ENCODE measurements around the gene SLFNL1. TPM values are rescaled to one million over a fixed set of nuclear protein-coding genes. Genes with fewer than 3 reads are reported as not detected.

Gene SLFNL1
- total RNA-seq, 4 donors from 2014 or later, result 0.44 to 1.7 (median 0.92) TPM

DNA sequence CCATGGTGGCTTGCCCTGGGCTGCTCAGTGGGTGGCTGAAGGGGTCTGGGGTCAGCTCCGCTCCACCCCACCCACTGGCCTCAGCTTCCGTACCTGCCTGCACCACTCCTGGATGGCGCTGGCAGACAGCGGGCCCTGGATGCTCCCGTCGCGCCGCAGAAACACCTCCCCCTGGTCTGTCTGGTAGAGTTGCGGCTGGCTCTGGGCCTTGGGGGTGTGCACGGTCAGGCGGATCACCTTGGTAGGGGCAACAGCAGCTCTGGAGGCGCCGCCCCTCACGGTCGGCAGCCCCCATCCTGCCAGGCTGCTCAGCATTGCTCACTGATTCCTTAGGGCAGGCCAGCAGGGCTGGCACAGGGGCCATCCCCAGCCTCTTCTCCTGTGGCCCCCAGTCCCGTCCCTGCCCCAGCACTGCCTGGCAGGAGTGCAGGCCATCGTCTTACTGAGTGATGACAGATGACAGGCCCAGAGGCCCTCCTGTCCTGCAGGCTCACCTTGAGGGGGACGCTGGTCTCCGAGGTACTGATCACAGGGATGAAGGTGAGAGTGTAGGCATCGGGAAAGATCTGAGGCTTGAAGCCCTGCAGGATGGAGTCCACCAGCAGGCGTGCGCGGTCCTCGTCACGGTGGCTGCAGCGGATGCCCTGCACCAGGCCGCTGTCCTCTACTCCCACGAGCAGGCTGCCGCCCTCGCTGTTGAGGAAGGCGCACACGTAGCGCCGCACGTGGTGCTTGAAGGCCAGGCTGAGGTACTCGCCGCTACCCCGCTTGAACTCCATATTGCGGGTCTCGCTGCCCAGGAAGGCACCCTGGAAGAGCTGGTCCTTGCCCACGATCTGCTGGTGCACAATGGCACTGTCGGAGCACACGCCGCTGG is 4.1 kb downstream of the SLFNL1 start:
- TF ChIP-seq, protein P1, sequence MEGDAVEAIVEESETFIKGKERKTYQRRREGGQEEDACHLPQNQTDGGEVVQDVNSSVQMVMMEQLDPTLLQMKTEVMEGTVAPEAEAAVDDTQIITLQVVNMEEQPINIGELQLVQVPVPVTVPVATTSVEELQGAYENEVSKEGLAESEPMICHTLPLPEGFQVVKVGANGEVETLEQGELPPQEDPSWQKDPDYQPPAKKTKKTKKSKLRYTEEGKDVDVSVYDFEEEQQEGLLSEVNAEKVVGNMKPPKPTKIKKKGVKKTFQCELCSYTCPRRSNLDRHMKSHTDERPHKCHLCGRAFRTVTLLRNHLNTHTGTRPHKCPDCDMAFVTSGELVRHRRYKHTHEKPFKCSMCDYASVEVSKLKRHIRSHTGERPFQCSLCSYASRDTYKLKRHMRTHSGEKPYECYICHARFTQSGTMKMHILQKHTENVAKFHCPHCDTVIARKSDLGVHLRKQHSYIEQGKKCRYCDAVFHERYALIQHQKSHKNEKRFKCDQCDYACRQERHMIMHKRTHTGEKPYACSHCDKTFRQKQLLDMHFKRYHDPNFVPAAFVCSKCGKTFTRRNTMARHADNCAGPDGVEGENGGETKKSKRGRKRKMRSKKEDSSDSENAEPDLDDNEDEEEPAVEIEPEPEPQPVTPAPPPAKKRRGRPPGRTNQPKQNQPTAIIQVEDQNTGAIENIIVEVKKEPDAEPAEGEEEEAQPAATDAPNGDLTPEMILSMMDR (IDR thresholded peaks at IDR 0.05), result no peak
- TF ChIP-seq POLR2A (IDR thresholded peaks at IDR 0.05), result no peak
- no peaks in the 10 kb centered on the region for H3K9me3 ChIP-seq
- no peak for DNase-seq
- no peak overlapping the region for H3K4me3 ChIP-seq (replicated peaks in 1 of 3)
- whole genome bisulfite sequencing, 2 donors, result 97 to 99% methylated on average over 22 to 41 of the region's 44 CpGs
- no peaks in the 10 kb centered on the region for H3K36me3 ChIP-seq
- H3K27ac ChIP-seq, result no peak overlapping the region
- H3K27me3 ChIP-seq, result no peaks in the 10 kb centered on the region
- H3K4me1 ChIP-seq, result peaks cover 10 to 36% of the 10 kb centered on the region in 2 donors
- intact Hi-C loops (cut with DNase I), result no loop called here

DNA sequence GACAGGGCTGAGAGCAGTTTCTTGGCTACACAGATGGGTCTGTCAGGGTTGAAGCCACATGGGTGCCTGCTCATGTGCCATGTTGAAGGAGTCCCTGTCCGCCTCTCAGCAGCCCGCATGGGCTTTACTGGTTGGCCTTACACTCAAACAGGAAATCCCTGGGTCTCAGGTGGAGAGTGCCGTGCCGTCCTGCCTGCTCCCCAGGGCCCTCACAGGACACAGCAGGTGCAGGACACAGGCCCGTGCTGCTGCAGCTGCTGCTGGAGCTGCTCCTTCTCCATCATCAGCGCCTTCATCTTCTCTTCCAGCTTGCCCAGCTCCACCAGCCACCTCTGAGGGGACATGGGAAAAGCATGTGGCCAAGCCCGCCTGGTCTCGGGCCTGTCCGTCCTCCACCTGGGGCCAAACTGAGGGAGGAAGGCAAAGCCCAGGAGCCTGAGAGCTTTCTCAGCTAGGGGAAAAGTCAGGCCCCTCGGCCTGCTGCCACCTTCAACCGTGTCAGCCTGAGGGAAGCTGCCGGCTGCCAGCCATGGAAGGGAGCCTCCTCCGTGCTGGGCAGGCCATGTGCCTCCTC is 5.5 kb downstream of the SLFNL1 start:
- intact Hi-C loops (cut with DNase I), result no loop called here
- H3K4me1 ChIP-seq, result peaks cover 9 to 31% of the 10 kb centered on the region in 2 donors
- WGBS, 2 donors, result 89 to 96% methylated on average over 8 to 13 of the region's 13 CpGs
- H3K4me3 ChIP-seq (replicated peaks in 1 of 3), result no peak overlapping the region
- H3K27me3 ChIP-seq, result no peaks in the 10 kb centered on the region
- no peak overlapping the region for H3K27ac ChIP-seq
- no peaks in the 10 kb centered on the region for H3K9me3 ChIP-seq
- H3K36me3 ChIP-seq, result peaks cover 0 to under 1% of the 10 kb centered on the region in 2 donors
- DNase-seq, result no peak
- TF ChIP-seq, protein P1 (IDR thresholded peaks at IDR 0.05), result no peak
- TF ChIP-seq POLR2A (IDR thresholded peaks at IDR 0.05), result no peak

DNA sequence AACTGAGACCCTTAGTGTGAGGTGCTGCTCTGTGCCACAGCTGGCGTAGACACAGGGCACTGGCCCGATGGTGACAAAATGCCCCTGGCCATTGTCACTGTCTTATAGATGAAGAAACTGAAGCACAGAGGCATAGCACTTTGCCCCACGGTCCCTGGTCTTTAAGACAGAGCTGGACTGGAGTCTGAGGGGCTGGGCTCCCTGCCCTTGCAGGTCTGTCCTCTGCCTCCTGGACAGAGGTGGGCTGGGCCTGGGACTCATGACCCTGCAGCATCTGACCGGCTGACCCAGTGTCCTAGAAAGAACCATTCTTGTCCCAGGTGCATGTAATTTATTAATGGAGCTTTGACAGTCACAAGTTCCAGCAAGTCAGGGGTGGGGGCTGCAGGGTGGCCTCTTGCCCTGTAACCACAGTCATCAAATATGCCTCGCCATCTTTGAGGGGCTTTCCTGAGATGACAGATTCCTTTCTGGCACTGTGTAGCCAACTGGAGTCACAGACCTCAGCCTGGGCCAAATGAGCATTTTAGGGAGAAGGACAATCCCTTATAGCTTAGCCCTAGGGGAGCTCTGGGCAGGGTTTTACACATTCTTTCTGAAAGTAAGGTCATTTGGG is 6.1 kb downstream of the SLFNL1 start:
- TF ChIP-seq, protein P1 (IDR thresholded peaks at IDR 0.05), result no peak
- TF ChIP-seq POLR2A (IDR thresholded peaks at IDR 0.05), result no peak
- Histone ChIP-seq H3K36me3 (peaks cover 0 to 6% of the 10 kb centered on the region in 2 donors), H3K9me3 (no peaks in the 10 kb centered on the region), H3K4me3 (replicated peaks in 1 of 3) (no peak overlapping the region), H3K27ac (no peak overlapping the region), H3K27me3 (no peaks in the 10 kb centered on the region), H3K4me1 (peaks cover 3 to 25% of the 10 kb centered on the region in 2 donors)
- intact Hi-C loops (cut with DNase I), result no loop called here
- no peak for DNase-seq
- 90 to 94% methylated on average over 5 of the region's 5 CpGs for WGBS, 2 donors

DNA sequence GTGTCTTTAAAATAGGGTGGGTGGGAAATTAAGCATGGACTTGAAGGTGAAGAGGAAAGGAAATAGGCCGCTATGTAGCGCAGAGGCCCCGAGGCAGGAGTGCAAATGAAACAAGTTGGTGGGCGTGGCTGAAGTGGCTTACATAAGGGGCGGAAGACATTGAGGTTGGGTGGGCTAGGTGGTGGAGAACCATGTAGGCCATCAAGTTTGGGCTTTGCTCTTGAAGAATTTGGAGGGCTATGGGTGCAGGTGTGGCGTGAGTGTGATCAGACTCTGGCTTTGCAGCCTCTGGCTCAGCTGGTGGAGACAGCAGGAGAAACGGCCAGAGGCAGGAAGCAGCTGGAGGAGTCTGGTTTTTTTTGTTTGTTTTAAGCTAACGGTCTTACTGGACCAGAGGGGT is 6.7 kb downstream of the SLFNL1 start:
- Histone ChIP-seq H3K9me3 (no peaks in the 10 kb centered on the region), H3K36me3 (peaks cover 2 to 10% of the 10 kb centered on the region in 2 donors), H3K4me1 (peaks cover 0 to 19% of the 10 kb centered on the region in 2 donors), H3K27ac (no peak overlapping the region), H3K27me3 (no peaks in the 10 kb centered on the region), H3K4me3 (replicated peaks in 1 of 3) (no peak overlapping the region)
- intact Hi-C loops (cut with DNase I), result no loop called here
- TF ChIP-seq POLR2A (IDR thresholded peaks at IDR 0.05), result no peak
- no peak for DNase-seq
- 78 to 82% methylated on average over 8 of the region's 8 CpGs for WGBS, 2 donors

DNA sequence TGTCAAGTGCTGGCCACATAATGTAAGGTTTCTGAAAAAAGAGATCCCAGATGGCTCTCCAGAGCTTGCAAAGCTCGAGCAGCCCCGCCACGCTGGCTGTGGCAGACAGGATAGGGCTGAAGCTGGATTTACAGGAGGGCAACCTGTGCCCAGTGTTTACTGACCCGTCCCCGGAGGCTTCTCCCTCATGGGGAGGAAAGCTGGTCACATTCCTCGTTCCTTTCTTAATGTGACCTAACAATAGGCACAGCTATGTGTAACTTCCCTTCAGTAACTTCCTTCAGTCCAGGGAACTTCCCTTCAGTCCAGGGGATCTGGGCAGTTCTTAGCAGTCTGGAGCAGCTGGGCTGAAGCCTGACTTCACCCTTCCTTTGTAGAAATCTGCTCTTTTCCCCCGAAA is 7.7 kb downstream of the SLFNL1 start:
- Histone ChIP-seq H3K27me3 (no peaks in the 10 kb centered on the region), H3K9me3 (no peaks in the 10 kb centered on the region), H3K4me3 (replicated peaks in 1 of 3) (no peak overlapping the region), H3K4me1 (peaks cover 0 to 15% of the 10 kb centered on the region in 2 donors), H3K27ac (no peak overlapping the region), H3K36me3 (peaks cover 11 to 17% of the 10 kb centered on the region in 2 donors)
- TF ChIP-seq, protein P1 (IDR thresholded peaks at IDR 0.05), result no peak
- TF ChIP-seq POLR2A (IDR thresholded peaks at IDR 0.05), result no peak
- WGBS, 2 donors, result 86 to 91% methylated on average over 7 of the region's 7 CpGs
- intact Hi-C loops (cut with DNase I), result no loop called here
- DNase-seq, result no peak
